Pancreas (tissue), 10 donors: ENCODE results near the gene TMEM150B. TPM values are rescaled to one million over a fixed set of nuclear protein-coding genes. Genes with fewer than 3 reads are reported as not detected.

Experiments
- ATAC-seq, 4 donors: fragments of 200-7000 bp; cut with Tn5 transposase; one replicate each; pipeline versions ENCODE4 v1.8.0 to v1.9.1; 2020; ENCODE audit warnings: mild to moderate bottlenecking in 4 of 4, moderate library complexity in 4 of 4
- DNase-seq, 6 donors: peaks; one replicate each; pipeline ENCODE4 v3.0.0-alpha.2; 2020
- FAIRE-seq: peaks from 2 replicates; lab custom pipeline; 2012; peaks lifted over from hg19 to GRCh38; lab: Jason Lieb, UNC
- H3K27ac ChIP-seq, 4 donors: fragments of 200-600 bp; sonication (generic); 1 replicate in 3 of 4; 2 replicates in 1 of 4; pipeline versions ENCODE4 v1.5.0 to v1.8.0; 2020
- H3K27me3 ChIP-seq, 4 donors: fragments of 200-600 bp; one replicate each; pipeline ENCODE4 v1.8.0; 2021
- H3K36me3 ChIP-seq, 3 donors: fragments of 200-600 bp; sonication (generic) in 1 of 3; one replicate each; pipeline versions ENCODE4 v1.5.0 to v1.8.0; 2020 to 2021
- H3K4me1 ChIP-seq, 3 donors: fragments of 200-600 bp; one replicate each; pipeline ENCODE4 v1.8.0; 2021
- H3K4me3 ChIP-seq, 4 donors: fragments of 200-600 bp; sonication (generic) in 2 of 4; one replicate each; pipeline versions ENCODE4 v1.5.0 to v1.8.0; 2020 to 2021
- H3K9me3 ChIP-seq, 4 donors: fragments of 200-600 bp; one replicate each; pipeline ENCODE4 v1.8.0; 2021
- CTCF ChIP-seq, 4 donors: fragments of 200-600 bp; sonication (generic) in 3 of 4; IDR thresholded peaks; one replicate each; pipeline versions ENCODE4 v1.5.0 to v1.8.0; 2021; ENCODE audit warnings: antibody characterized with exemption in 4 of 4
- WGBS, 2 donors: extraction: QIAGEN DNeasy Blood & Tissue Kit; methylation state at CpG; one replicate each; pipeline ENCODE4 v1.1.7; 2013; 5-methylcytosine and 5-hydroxymethylcytosine counted together
- intact Hi-C, 3 donors: fragments of 100-400 bp; cut with DNase I; formaldehyde crosslinking; loops; one replicate each; pipeline versions ENCODE4 v1.11.1 to v1.14.2; 2022
- polyA plus RNA-seq, 2 donors: library from polyadenylated mRNA; stranded (reverse); fragments of 200-250 nt; gene quantifications; one replicate each; pipeline ENCODE4 v1.2.3, GENCODE V29; 2013
- total RNA-seq, 6 donors: library from RNA; stranded (reverse); fragmentation: NEBNext Ultra II Directional in 4 of 6; extraction: Animal tissue kit (Norgen Biotek cat#: 25700) in 4 of 6; gene quantifications; one replicate each; pipeline versions ENCODE4 v1.2.1 to v1.2.4, GENCODE V29; 2021 to 2023
- donor health status: healthy with polysubstance abuse.
- donor health status: DM: no; HTN: no; CAD: no; lungs with moderate emphysema.
- donor health status: DM: no; HTN: no; CAD: no.
- donor health status: control.
- donor health status: control.
- donor health status: Bipolar disorder and iron deficiency.
- donor health status: DM: yes; HTN: yes; CAD: no.
- donor health status: DM: no; HTN: no; CAD: no.
- donor health status: DM: no; HTN: no; CAD: no.
- donor health status: DM: yes; HTN: yes; CAD: no.

Gene TMEM150B
- total and polyA plus RNA-seq, 8 donors: 0.14 to 1.3 (median 0.57) TPM; not detected in 4

DNA sequence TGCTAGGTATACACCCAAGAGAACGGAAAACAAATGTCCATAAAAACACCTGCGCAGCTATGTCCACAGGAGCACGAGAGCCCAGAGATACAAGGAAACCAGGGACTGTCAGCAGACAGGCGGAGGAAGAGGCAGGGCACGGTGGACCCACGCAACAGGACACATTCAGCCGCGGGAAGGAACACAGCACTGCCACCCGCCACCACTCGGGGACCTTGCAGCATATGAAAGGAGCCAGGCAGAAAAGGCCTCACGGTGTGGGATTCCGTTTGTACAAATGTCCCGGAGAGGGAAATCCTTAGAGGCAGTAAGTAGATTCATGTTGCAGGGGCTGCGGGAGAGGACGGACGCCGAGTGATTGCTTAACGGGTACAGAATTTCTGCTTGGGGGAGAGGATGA, 53.0 kb downstream of the TMEM150B start:
- WGBS, 2 donors: 93 to 95% methylated on average over 18 of the region's 18 CpGs
- FAIRE-seq (no peak), DNase-seq (no peak), ATAC-seq (no peak)
- no peaks in the 10 kb centered on the region for H3K4me1 ChIP-seq
- no peaks in the 10 kb centered on the region for H3K9me3 ChIP-seq
- intact Hi-C loops: no loop called here
- H3K36me3 ChIP-seq: peaks cover 0 to 6% (median 0%) of the 10 kb centered on the region in 3 donors
- no peaks in the 10 kb centered on the region for H3K27me3 ChIP-seq
- no peak overlapping the region for H3K27ac ChIP-seq
- no peak overlapping the region for H3K4me3 ChIP-seq
- no peak for TF ChIP-seq CTCF (IDR thresholded peaks at IDR 0.05)

DNA sequence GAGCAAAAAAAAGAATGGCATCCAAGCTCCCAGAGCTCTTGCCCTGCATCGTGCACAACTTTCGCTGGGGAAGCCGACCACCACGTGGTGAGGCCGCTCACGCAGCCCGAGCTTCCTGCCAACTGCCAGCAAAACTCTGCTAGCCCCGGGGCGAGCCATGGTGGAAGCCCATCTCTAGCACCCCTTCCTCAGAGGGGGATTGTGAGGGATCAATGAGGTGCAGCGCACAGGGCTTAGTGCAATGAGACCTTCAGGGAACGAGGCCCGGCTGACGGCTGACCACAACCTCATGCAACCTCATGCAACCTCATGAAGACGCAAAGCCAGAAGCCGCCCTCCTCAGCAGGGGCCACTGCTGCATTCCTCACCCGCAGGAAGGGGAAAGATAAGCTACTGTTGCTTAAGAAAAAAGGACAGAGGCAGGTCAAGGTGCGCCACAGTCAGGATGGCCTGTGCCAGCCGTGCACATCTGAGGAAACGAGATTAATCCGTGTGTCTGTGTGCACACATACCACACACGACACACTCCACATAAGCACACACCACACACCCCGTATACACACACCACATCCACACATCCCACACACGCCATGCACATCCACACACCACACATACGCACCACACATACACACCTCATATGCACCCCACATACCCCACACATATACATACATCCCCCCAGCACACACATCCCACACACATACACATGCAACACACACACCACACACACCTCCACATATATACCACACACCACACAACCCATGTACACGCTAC, 54.8 kb downstream of the TMEM150B start:
- DNase-seq (no peak), FAIRE-seq (no peak), ATAC-seq (no peak)
- H3K9me3 ChIP-seq: no peaks in the 10 kb centered on the region
- H3K36me3 ChIP-seq: no peaks in the 10 kb centered on the region
- no peaks in the 10 kb centered on the region for H3K4me1 ChIP-seq
- intact Hi-C loops: no loop called here
- 91% methylated on average over 25 of the region's 25 CpGs for WGBS, 2 donors
- H3K27me3 ChIP-seq: no peaks in the 10 kb centered on the region
- TF ChIP-seq CTCF (IDR thresholded peaks at IDR 0.05): no peak
- H3K4me3 ChIP-seq: no peak overlapping the region
- no peak overlapping the region for H3K27ac ChIP-seq

- intact Hi-C loops: no loop called here
- Histone ChIP-seq H3K9me3 (no peaks in the 10 kb centered on the region), H3K4me3 (no peak overlapping the region), H3K4me1 (no peaks in the 10 kb centered on the region), H3K36me3 (no peaks in the 10 kb centered on the region), H3K27ac (no peak overlapping the region), H3K27me3 (no peaks in the 10 kb centered on the region)
- WGBS, 2 donors: 85 to 91% methylated on average over 8 of the region's 8 CpGs
- DNase-seq (no peak), ATAC-seq (no peak), FAIRE-seq (no peak)
- TF ChIP-seq CTCF (IDR thresholded peaks at IDR 0.05): no peak
These were observed 55.8 kb downstream of the TMEM150B start for GRCh38 chr19:55269299-55269698.

- no peak for FAIRE-seq
- H3K4me3 ChIP-seq: no peak overlapping the region
- H3K36me3 ChIP-seq: no peaks in the 10 kb centered on the region
- intact Hi-C loops: no loop called here
- H3K27me3 ChIP-seq: no peaks in the 10 kb centered on the region
- no peaks in the 10 kb centered on the region for H3K4me1 ChIP-seq
- no peaks in the 10 kb centered on the region for H3K9me3 ChIP-seq
- WGBS, 2 donors: 97 to 99% methylated on average over 4 of the region's 4 CpGs
- DNase-seq: no peak
- TF ChIP-seq CTCF (IDR thresholded peaks at IDR 0.05): no peak
- no peak overlapping the region for H3K27ac ChIP-seq
- ATAC-seq: no peak
These were observed 58.3 kb downstream of the TMEM150B start for GRCh38 chr19:55266840-55267239.

GRCh38 chr19:55266404-55266803, 58.7 kb downstream of the TMEM150B start:
- WGBS, 2 donors: 95 to 98% methylated on average over 3 of the region's 3 CpGs
- Histone ChIP-seq H3K4me1 (no peaks in the 10 kb centered on the region), H3K36me3 (no peaks in the 10 kb centered on the region), H3K4me3 (no peak overlapping the region), H3K27me3 (no peaks in the 10 kb centered on the region), H3K27ac (no peak overlapping the region), H3K9me3 (no peaks in the 10 kb centered on the region)
- intact Hi-C loops: no loop called here
- DNase-seq: no peak
- no peak for TF ChIP-seq CTCF (IDR thresholded peaks at IDR 0.05)
- FAIRE-seq: no peak
- ATAC-seq: no peak
